CD14-positive monocyte (primary cell): ENCODE measurements around the gene TUBGCP3. TPM values are rescaled to one million over a fixed set of nuclear protein-coding genes. Genes with fewer than 3 reads are reported as not detected.

Experiments
- DNase-seq, 3 donors: peaks; one replicate each; pipeline ENCODE4 v3.0.0-alpha.2; 2011 to 2022
- H2AFZ ChIP-seq: 2 replicates; pipeline ENCODE4 v1.6.0; 2012; ENCODE audit warnings: mild to moderate bottlenecking, low read depth, low read length, inconsistent platforms; ENCODE audit not compliant: insufficient read depth, poor library complexity, severe bottlenecking
- H3K27ac ChIP-seq, 2 donors: 1 replicate in 1 of 2; 2 replicates in 1 of 2; pipeline ENCODE4 v1.5.1; 2012 to 2013; ENCODE audit warnings: low read length in 2 of 2, control low read depth in 1 of 2, inconsistent platforms in 1 of 2, low read depth in 1 of 2, mild to moderate bottlenecking in 1 of 2
- H3K27me3 ChIP-seq, 2 donors: one replicate each; pipeline versions ENCODE4 v1.6.0 to v1.6.1; 2011 to 2013; ENCODE audit warnings: low read length in 2 of 2; ENCODE audit not compliant: control insufficient read depth in 2 of 2, insufficient read depth in 2 of 2
- H3K36me3 ChIP-seq, 2 donors: replicated peaks in 1 of 2; 1 replicate in 1 of 2; 2 replicates in 1 of 2; pipeline versions ENCODE4 v1.5.1 to v1.6.1; 2012 to 2013; ENCODE audit warnings: low read length in 2 of 2, control low read depth in 1 of 2, inconsistent platforms in 1 of 2, mild to moderate bottlenecking in 1 of 2; ENCODE audit not compliant: insufficient read depth in 2 of 2, control insufficient read depth in 1 of 2
- H3K4me1 ChIP-seq, 2 donors: 1 replicate in 1 of 2; 2 replicates in 1 of 2; pipeline versions ENCODE4 v1.5.1 to v1.6.1; 2012 to 2013; ENCODE audit warnings: low read length in 2 of 2, control low read depth in 1 of 2, inconsistent platforms in 1 of 2, mild to moderate bottlenecking in 1 of 2, moderate library complexity in 1 of 2; ENCODE audit not compliant: insufficient read depth in 2 of 2, control insufficient read depth in 1 of 2
- H3K4me2 ChIP-seq: replicated peaks from 2 replicates; pipeline ENCODE3; 2012; ENCODE audit warnings: low read length, moderate library complexity, mild to moderate bottlenecking; ENCODE audit not compliant: poor library complexity, severe bottlenecking; ENCODE audit errors: extremely low read depth
- H3K4me3 ChIP-seq, 3 experiments: fragments of 200-600 bp in 1 of 3; sonication (generic) in 1 of 3; replicated peaks in 1 of 3; 1 replicate in 2 of 3; 2 replicates in 1 of 3; pipeline ENCODE4 v1.5.1; 2011 to 2013; ENCODE audit warnings: low read length in 3 of 3, mild to moderate bottlenecking in 3 of 3, control low read depth in 2 of 3, low read depth in 2 of 3, inconsistent platforms in 1 of 3, moderate library complexity in 1 of 3
- H3K79me2 ChIP-seq: 2 replicates; pipeline ENCODE4 v1.6.0; 2012; ENCODE audit warnings: mild to moderate bottlenecking, control low read depth, inconsistent platforms, low read length, moderate library complexity; ENCODE audit not compliant: insufficient read depth
- H3K9ac ChIP-seq: 2 replicates; pipeline ENCODE4 v1.6.0; 2017; ENCODE audit warnings: low read length, mild to moderate bottlenecking; ENCODE audit not compliant: insufficient read depth, poor library complexity, severe bottlenecking
- H3K9me3 ChIP-seq, 2 donors: replicated peaks in 1 of 2; 1 replicate in 1 of 2; 2 replicates in 1 of 2; pipeline versions ENCODE4 v1.5.1 to v1.6.1; 2012 to 2013; ENCODE audit warnings: low read length in 2 of 2, control low read depth in 1 of 2; ENCODE audit not compliant: control insufficient read depth in 1 of 2, insufficient read depth in 1 of 2
- H4K20me1 ChIP-seq: 2 replicates; pipeline ENCODE4 v1.6.0; 2012; ENCODE audit warnings: mild to moderate bottlenecking, low read length, control low read depth, moderate library complexity; ENCODE audit not compliant: insufficient read depth
- H3K27ac Mint-ChIP-seq, 7 donors: one replicate each; pipeline ENCODE4 v1.8.0; 2020; ENCODE audit warnings: mild to moderate bottlenecking in 7 of 7, mixed read lengths in 7 of 7, moderate library complexity in 6 of 7, inconsistent platforms in 2 of 7
- H3K27me3 Mint-ChIP-seq, 3 donors: one replicate each; pipeline ENCODE4 v1.8.0; 2021 to 2022; ENCODE audit warnings: low read depth in 3 of 3, mild to moderate bottlenecking in 3 of 3, mixed read lengths in 3 of 3, moderate library complexity in 3 of 3, inconsistent platforms in 1 of 3
- H3K36me3 Mint-ChIP-seq, 2 donors: one replicate each; pipeline ENCODE4 v1.8.0; 2020; ENCODE audit warnings: mixed read lengths in 2 of 2, inconsistent platforms in 1 of 2, mild to moderate bottlenecking in 1 of 2
- H3K4me1 Mint-ChIP-seq: one replicate; pipeline ENCODE4 v1.8.0; 2020; ENCODE audit warnings: mild to moderate bottlenecking, mixed read lengths
- H3K4me3 Mint-ChIP-seq, 2 donors: one replicate each; pipeline ENCODE4 v1.8.0; 2020; ENCODE audit warnings: mild to moderate bottlenecking in 2 of 2, mixed read lengths in 2 of 2, moderate library complexity in 1 of 2
- H3K9me3 Mint-ChIP-seq, 7 donors: one replicate each; pipeline ENCODE4 v1.8.0; 2020 to 2022; ENCODE audit warnings: mixed read lengths in 7 of 7, mild to moderate bottlenecking in 6 of 7, moderate library complexity in 6 of 7, inconsistent platforms in 2 of 7
- CTCF ChIP-seq: fragments of 200-600 bp; IDR thresholded peaks from one replicate; pipeline ENCODE4 v1.8.0; 2022; ENCODE audit warnings: antibody characterized with exemption, mild to moderate bottlenecking
- WGBS: methylation state at CpG from one replicate; pipeline ENCODE4 v1.1.5; 2013; ENCODE audit warnings: missing lambda C conversion rate; ENCODE audit not compliant: insufficient coverage; 5-methylcytosine and 5-hydroxymethylcytosine counted together
- intact Hi-C, 2 donors: fragments of 100-400 bp; cut with micrococcal nuclease; formaldehyde crosslinking; loops; one replicate each; pipeline versions ENCODE4 v1.15.0 to v1.15.1; 2023
- polyA plus RNA-seq, 3 donors: library from polyadenylated mRNA; depleted of rRNA in 1 of 3; unstranded in 2 of 3; stranded (reverse) in 1 of 3; fragments of 300-500 nt in 2 of 3; fragments of >200 nt in 1 of 3; fragmentation: Illumina TruSeq in 2 of 3; gene quantifications; 1 replicate in 2 of 3; 2 replicates in 1 of 3; pipeline ENCODE4 v1.2.3, GENCODE V29; 2012 to 2021

Gene TUBGCP3
- polyA plus RNA-seq, 3 donors, result 25.4 to 47.1 (median 34.1) TPM

GRCh38 chr13:112624602-112625430, 36.9 kb upstream of the TUBGCP3 start:
- 90% methylated on average over 15 of the region's 19 CpGs for WGBS
- Histone ChIP-seq H3K36me3 (no peaks in the 10 kb centered on the region), H3K9me3 (no peaks in the 10 kb centered on the region), H3K9ac (no peak overlapping the region), H3K27ac (no peak overlapping the region), H2AFZ (no peak overlapping the region), H3K4me1 (no peaks in the 10 kb centered on the region), H4K20me1 (no peaks in the 10 kb centered on the region), H3K4me3 (no peak overlapping the region), H3K4me2 (no peak overlapping the region), H3K27me3 (no peaks in the 10 kb centered on the region), H3K79me2 (no peaks in the 10 kb centered on the region)
- DNase-seq, result no peak
- H3K9me3 Mint-ChIP-seq, result peaks cover 0 to 4% (median 0%) of the 10 kb centered on the region in 7 donors
- H3K27ac Mint-ChIP-seq, result no peak overlapping the region
- H3K4me1 Mint-ChIP-seq, result peaks cover 2% of the 10 kb centered on the region
- H3K27me3 Mint-ChIP-seq, result peaks cover 4 to 12% (median 10%) of the 10 kb centered on the region in 3 donors
- H3K4me3 Mint-ChIP-seq, result no peak overlapping the region
- no peaks in the 10 kb centered on the region for H3K36me3 Mint-ChIP-seq
- intact Hi-C loops, result no loop called here
- TF ChIP-seq CTCF, result no peak

GRCh38 chr13:112624040-112624439, 36.1 kb upstream of the TUBGCP3 start:
- no peaks in the 10 kb centered on the region for H4K20me1 ChIP-seq
- no peak overlapping the region for H2AFZ ChIP-seq
- no peaks in the 10 kb centered on the region for H3K27me3 ChIP-seq
- peak overlapping the region in 1 of 7 donors; percentile 15 for H3K27ac Mint-ChIP-seq
- H3K4me1 ChIP-seq, result no peaks in the 10 kb centered on the region
- H3K79me2 ChIP-seq, result no peaks in the 10 kb centered on the region
- no peaks in the 10 kb centered on the region for H3K9me3 ChIP-seq
- H3K4me3 ChIP-seq, result no peak overlapping the region
- no peaks in the 10 kb centered on the region for H3K36me3 Mint-ChIP-seq
- intact Hi-C loops, result no loop called here
- no peak for TF ChIP-seq CTCF
- no peaks in the 10 kb centered on the region for H3K36me3 ChIP-seq
- H3K4me2 ChIP-seq, result no peak overlapping the region
- peaks cover 4 to 9% (median 8%) of the 10 kb centered on the region in 3 donors for H3K27me3 Mint-ChIP-seq
- H3K4me3 Mint-ChIP-seq, result no peak overlapping the region
- peaks cover 0 to 4% (median 0%) of the 10 kb centered on the region in 7 donors for H3K9me3 Mint-ChIP-seq
- no peak for DNase-seq
- no peak overlapping the region for H3K9ac ChIP-seq
- peaks cover 2% of the 10 kb centered on the region for H3K4me1 Mint-ChIP-seq
- WGBS, result 93% methylated on average over 15 of the region's 16 CpGs
- no peak overlapping the region for H3K27ac ChIP-seq
